SH-SY5Y (cell line): Measurements from ENCODE around the gene PKD2L1.

Experiments used
- GATA2 ChIP-seq: IDR thresholded peaks from 2 replicates; pipeline ENCODE4 v1.6.1; 2011; ENCODE audit warnings: mild to moderate bottlenecking, low read depth, low read length
- GATA3 ChIP-seq: IDR thresholded peaks from 2 replicates; pipeline ENCODE4 v1.6.1; 2011; ENCODE audit warnings: low read depth, mild to moderate bottlenecking, low read length, moderate library complexity

- TF ChIP-seq GATA3, result no peak
- TF ChIP-seq GATA2, result peak; percentile 50; the same call in 1 of the 2 replicates
These were observed 43.5 kb upstream of the PKD2L1 start for GRCh38 chr10:100373298-100374199.
